Measurements from ENCODE around the gene PTPRG.

The PTPRG gene

GRCh38 chr3:61910732-61911131 is 349.4 kb downstream of the PTPRG start:
- no peak for DNase-seq

GRCh38 chr3:61912158-61912557 is 350.8 kb downstream of the PTPRG start:
- no peak for DNase-seq

DNA sequence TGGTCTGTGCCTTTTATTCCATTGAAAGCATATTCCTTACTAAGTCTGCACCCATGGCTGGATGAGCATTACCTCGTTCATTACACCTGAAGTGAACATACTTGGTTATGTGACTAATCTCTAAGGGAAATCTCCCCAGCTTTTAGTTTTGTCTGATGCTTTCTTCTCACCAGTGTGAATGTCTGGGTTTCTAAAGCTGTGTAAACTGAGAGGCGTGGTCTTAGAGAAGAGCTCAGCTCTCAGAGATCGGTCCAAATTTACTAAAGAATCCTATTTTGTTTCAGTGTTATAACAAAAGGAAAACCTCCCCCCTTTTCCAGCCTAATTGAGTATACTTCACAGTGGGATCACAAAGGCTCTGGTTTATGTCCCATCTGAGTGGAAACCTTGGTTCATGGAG is 352.3 kb downstream of the PTPRG start:
- DNase-seq = no peak

GRCh38 chr3:61914276-61914675 is 352.9 kb downstream of the PTPRG start:
- DNase-seq = no peak

- DNase-seq = no peak
These were observed 353.9 kb downstream of the PTPRG start for GRCh38 chr3:61915296-61915695.

DNA sequence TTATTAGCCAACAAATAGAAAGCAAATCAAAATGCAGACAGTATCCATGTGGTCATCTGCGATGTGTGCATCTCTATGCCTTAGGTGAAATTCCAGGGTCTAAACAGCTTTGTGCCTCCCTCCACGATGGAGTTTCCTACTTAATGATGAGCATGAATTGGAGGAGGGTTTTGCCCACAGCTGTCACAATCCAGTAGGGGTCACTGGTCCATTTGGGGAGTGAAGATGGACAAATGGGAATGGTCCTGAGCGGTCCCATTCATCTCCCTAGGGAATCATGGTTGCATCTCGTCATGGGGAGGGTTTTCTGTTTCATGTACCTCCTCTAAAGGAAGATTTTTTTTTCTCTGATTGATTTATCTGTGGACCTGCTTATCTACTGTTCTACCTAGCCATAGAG is 358.0 kb downstream of the PTPRG start:
- no peak for DNase-seq

DNA sequence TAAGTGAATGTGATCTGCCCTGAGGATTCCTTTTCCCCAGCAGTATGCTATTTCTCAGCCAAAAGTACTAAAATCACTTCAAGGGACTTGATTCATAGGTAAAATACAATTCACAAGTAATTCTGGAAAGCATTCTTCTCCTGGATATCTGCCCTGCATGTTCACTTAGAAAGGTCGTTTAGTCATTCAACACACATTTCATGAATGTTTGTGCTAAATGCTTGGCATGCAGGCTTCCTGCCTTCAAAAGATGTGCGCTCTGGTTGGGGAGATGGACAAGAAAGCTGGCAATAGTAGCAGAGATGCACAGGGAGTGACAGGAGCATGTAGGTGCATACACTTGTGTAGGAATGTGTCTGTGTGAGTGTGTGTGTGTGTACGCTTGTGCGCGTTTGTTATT is 360.7 kb downstream of the PTPRG start:
- DNase-seq = no peak

DNA sequence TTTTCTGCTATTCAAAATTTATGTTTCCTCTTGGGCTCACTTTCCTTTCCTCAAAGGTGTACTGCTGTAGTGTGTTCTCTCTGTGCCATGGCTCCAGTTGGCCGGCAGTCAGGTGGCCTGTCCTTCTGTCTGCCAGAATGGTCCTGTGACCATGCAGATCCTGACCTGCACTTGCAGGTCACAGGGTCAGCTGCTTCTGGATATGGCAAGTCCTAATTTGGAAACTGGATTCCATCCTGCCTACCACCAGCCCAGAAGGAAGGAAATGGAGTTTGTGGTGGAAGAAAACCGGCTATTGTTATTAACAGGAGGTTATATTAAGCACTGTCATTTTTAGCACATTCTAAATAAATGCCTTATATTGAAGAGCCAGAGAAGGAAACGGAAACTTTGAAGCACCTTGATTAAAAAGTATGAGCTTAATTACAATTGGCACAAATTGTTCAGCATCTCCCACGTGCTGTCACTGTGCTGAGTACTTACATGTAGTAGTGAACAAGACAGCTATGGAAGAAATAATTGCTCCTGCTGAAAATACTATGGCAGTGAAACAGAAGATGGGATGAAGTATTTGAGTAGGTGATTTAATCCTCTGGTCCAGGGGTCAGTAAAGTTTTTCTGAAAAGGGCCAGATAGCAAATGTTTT is 362.8 kb downstream of the PTPRG start:
- no peak for DNase-seq

GRCh38 chr3:61924991-61925390 is 363.6 kb downstream of the PTPRG start:
- no peak for DNase-seq

DNA sequence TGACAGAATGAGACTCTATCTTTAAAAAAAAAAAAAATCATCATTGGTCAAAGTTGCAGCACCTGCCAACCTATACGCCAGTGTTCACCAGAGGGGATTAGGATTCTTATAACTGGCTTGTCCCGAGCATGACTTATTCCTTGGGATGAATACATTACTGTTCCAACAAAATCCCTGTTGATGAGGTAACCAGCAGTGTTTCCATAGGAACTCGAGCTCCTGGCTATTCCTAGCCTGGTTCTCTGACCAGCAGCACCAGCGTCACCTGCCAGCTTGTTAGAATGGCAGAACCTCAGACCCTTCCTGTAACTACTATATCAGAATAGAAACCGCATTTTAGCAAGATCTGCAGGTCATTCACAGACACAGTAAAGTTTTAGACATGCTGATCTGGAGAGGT is 364.4 kb downstream of the PTPRG start:
- no peak for DNase-seq

DNA sequence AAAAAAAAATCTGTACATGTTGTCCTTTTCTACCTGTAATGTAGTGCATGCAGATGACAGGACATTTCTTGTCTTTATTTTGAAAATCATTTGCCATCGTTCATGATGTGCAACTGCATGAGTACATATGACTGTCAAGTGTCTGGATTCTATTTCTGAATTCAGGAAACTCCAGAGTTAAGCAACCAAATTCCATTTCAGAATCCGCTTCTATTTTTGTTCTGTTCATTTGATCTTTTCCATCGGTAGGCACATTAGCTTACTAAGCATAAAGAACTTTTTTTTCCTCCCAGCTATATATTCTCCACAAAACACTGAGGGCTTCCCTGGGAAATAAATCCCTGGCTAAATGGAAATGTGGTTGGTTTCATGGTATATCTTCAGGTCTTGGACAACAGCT is 365.6 kb downstream of the PTPRG start:
- DNase-seq = peak; percentile 55

- DNase-seq = peak; percentile 26
These were observed 366.0 kb downstream of the PTPRG start for GRCh38 chr3:61927332-61927731.

DNA sequence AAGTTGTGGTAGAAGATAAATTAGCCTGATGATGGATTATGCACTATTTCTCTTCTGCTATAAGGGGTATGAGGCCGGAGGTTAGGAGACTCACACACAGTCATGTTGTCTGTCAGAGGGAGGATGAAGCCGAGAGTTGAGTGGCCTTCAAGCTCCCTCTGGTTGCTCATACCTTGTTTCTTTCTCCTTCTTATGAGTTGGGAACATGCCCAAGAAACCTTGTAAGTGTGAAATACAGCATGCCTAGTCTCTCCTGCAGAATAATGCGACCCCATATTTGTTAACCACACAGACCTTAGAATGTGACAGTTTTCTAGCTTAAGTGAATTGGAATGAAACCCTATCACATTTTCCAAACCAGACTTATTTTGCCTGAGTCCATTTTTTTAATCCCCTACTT is 366.7 kb downstream of the PTPRG start:
- no peak for DNase-seq

- DNase-seq = no peak
These were observed 367.5 kb downstream of the PTPRG start for GRCh38 chr3:61928776-61929314.

DNA sequence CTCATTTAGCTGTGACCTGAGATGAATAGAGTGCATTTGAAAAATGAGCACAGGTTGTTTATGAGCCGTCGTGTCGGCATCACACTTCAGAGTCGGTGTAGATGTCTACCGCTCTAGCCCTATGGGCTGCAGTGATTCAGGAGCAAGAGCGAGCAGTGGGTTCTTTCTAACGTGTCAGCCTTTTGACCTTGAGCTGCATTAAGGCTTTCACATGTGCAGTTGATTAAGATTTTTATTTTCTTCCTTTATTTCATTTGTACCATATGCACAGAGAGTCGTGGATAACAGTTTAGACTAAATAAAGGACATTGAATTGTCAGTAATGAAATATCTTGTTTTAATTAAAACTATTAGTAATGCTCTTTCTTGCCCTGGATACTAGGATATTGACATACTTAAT is 368.2 kb downstream of the PTPRG start:
- DNase-seq = no peak

DNA sequence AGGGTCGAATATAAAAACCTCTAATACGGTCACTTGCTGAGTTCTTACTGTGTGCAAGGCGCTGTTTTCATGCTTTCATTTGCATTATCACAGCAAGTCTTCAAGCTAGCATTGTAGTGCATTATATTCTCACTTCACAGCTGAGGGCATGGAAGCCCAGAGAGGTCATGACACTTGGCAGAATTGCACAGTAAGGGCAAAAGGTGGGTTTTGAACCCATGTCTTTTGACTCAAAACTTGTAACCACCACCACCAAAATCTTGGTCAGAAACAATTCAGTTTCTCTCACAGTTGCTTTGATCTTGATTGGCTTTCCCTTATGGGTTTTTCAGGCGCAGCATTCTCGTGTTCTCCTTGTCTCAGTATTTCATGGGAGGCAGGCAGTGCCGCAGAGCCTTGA is 371.1 kb downstream of the PTPRG start:
- DNase-seq = no peak

- no peak for DNase-seq
These were observed 372.6 kb downstream of the PTPRG start for GRCh38 chr3:61933798-61934504.

- no peak for DNase-seq
These were observed 373.1 kb downstream of the PTPRG start for GRCh38 chr3:61934505-61934871.

GRCh38 chr3:61935814-61936213 is 374.4 kb downstream of the PTPRG start:
- no peak for DNase-seq

GRCh38 chr3:61936344-61936937 is 375.1 kb downstream of the PTPRG start:
- DNase-seq = peak; percentile 28

GRCh38 chr3:61937477-61937876 is 376.1 kb downstream of the PTPRG start:
- no peak for DNase-seq

DNA sequence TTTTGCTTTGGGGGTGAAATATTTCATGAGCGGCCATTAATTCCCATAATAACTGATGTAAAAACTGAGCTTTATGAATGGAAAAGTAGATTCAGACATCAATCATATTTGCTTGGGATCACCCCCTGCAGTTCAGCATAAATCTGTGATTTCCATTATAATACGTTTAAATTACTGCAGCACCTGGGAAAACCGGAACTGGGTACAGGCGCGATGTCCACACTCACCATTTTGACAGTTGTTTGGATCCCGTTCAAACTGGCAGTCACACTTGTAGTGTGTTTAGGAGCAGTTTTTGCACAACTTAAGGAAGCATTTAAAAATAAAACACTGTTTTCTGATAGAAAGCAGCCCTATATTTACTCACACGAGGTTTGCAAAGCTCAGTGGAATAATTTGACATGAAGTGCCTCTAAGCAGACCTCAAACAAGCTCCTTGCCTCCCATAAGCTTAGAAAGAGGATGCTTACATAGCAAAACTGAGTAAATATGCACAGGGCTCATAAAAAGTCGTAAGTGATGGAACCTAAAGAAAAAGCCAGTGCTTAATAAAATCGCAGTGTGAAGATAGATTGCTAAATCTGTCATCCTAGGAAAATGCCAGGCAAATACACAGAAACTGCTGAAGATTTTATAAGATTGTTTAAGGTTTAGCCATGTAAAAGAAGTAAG is 377.6 kb downstream of the PTPRG start:
- DNase-seq = no peak

- no peak for DNase-seq
These were observed 378.9 kb downstream of the PTPRG start for GRCh38 chr3:61940236-61940635.

DNA sequence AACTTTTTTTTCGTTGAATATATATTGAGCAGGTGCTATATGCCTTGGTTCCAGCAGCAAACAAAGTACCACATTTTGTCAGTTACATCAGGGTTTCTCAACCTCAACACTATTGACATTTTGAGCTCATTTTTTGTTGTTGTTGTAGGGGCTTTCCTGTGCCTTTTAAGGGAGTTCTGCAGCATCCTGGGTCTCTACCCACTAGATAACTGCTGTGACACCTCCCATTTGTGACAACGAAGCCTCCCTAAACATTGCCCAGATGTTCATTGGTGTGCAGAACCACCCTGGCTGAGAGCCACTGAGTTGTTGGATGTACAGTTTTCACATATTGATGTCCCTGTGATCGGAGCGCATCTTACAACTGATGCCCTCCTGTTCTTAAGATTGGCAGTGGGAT is 382.6 kb downstream of the PTPRG start:
- DNase-seq = no peak

Measured in HCEC 1CT (cell line).